Right atrium auricular region (tissue), 2 donors: ENCODE data around the gene SLC25A21. TPM values are rescaled to one million over a fixed set of nuclear protein-coding genes. Genes with fewer than 3 reads are reported as not detected.

Source experiments
- DNase-seq: peaks from one replicate; pipeline ENCODE4 v3.0.0-alpha.2; 2019; ENCODE audit warnings: low spot score
- H3K27ac ChIP-seq, 2 donors: fragments of 200-600 bp; sonication (generic); 1 replicate in 1 of 2; 2 replicates in 1 of 2; pipeline ENCODE4 v1.5.1; 2016 to 2019
- H3K27me3 ChIP-seq, 2 donors: fragments of 200-600 bp; sonication (generic); one replicate each; pipeline versions ENCODE4 v1.5.1 to v1.6.0; 2017 to 2019
- H3K36me3 ChIP-seq: fragments of 200-600 bp; sonication (generic); one replicate; pipeline ENCODE4 v1.5.1; 2016
- H3K4me1 ChIP-seq, 2 donors: fragments of 200-600 bp; sonication (generic); one replicate each; pipeline versions ENCODE4 v1.5.1 to v1.6.0; 2017 to 2019
- H3K4me3 ChIP-seq, 2 donors: fragments of 200-600 bp; sonication (generic); 1 replicate in 1 of 2; 2 replicates in 1 of 2; pipeline ENCODE4 v1.5.1; 2017 to 2019; ENCODE audit warnings: mild to moderate bottlenecking in 1 of 2, moderate library complexity in 1 of 2
- H3K9me3 ChIP-seq, 2 donors: fragments of 200-600 bp; sonication (generic); one replicate each; pipeline ENCODE4 v1.5.1; 2019
- CTCF ChIP-seq, 2 donors: fragments of 200-600 bp; sonication (generic); IDR thresholded peaks; one replicate each; pipeline ENCODE4 v1.5.1; 2019; ENCODE audit warnings: antibody characterized with exemption in 2 of 2
- total RNA-seq, 2 donors: library from RNA; depleted of rRNA; stranded (reverse); fragments of >200 nt; gene quantifications; one replicate each; pipeline ENCODE4 v1.1.0, GENCODE V29; 2016

The SLC25A21 gene
- total RNA-seq, 2 donors from 2014 or later, result 0.55 to 0.93 TPM

- no peak for DNase-seq
- TF ChIP-seq CTCF (IDR thresholded peaks at IDR 0.05), result no peak
- no peaks in the 10 kb centered on the region for H3K9me3 ChIP-seq
- H3K4me1 ChIP-seq, result peaks cover 0 to 67% of the 10 kb centered on the region in 2 donors
- peak within 1 kb of the TSS in 1 of 2 donors; percentile 39 for H3K4me3 ChIP-seq
- peaks cover 76 to 90% of the 10 kb centered on the region in 2 donors for H3K27me3 ChIP-seq
- H3K27ac ChIP-seq, result no peak within 1 kb of the TSS
- no peaks in the 10 kb centered on the region for H3K36me3 ChIP-seq
Observed at GRCh38 chr14:36661506-36662257, 510.7 kb downstream of the SLC25A21 start, which contains the start of gene PAX9. TSS of gene PAX9 (plus strand) at chr14:36661860. CDS start at chr14:36662090, 230 bp downstream.

DNA sequence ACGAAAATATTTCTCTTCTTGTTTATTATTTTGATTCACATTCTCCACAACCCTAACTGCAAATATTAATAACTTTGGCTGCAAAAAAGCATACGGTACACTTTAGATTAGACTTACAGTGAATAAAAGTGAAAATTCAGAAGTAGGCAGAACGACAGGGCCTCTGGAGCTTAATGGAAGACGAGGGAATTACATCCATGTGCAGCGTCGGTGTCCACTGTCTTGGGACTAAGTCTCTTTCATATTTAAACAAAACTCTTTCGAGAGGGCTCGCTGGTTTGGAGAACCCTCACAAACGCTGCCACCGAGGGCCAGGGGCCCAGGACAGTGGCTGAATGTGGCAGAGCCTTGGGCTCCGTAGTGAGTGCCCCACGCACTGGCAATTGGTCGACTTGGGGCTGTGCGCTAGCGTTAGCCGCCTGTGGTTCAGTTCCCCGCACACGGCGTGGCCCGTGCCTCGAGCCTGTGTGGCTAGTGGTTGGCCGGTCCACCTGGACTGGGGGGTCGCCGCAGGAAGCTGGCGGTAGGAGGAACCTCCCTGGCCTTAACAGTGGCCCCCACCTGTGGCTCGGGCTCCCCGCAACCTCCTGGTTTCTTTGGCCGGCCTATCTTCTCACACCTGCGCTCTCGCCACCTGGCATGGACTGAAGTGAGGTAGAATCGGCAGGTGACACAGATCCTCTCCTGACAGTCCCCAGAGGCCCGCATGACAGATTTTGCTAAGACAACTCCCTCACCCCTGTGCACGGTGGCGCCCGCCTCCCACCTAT lies 511.5 kb downstream of the SLC25A21 start:
- no peak for TF ChIP-seq CTCF (IDR thresholded peaks at IDR 0.05)
- H3K27me3 ChIP-seq, result peaks cover 75 to 90% of the 10 kb centered on the region in 2 donors
- H3K9me3 ChIP-seq, result no peaks in the 10 kb centered on the region
- peak overlapping the region in 1 of 2 donors; percentile 39 for H3K4me3 ChIP-seq
- no peak for DNase-seq
- H3K36me3 ChIP-seq, result no peaks in the 10 kb centered on the region
- H3K4me1 ChIP-seq, result peaks cover 0 to 68% of the 10 kb centered on the region in 2 donors
- no peak overlapping the region for H3K27ac ChIP-seq

DNA sequence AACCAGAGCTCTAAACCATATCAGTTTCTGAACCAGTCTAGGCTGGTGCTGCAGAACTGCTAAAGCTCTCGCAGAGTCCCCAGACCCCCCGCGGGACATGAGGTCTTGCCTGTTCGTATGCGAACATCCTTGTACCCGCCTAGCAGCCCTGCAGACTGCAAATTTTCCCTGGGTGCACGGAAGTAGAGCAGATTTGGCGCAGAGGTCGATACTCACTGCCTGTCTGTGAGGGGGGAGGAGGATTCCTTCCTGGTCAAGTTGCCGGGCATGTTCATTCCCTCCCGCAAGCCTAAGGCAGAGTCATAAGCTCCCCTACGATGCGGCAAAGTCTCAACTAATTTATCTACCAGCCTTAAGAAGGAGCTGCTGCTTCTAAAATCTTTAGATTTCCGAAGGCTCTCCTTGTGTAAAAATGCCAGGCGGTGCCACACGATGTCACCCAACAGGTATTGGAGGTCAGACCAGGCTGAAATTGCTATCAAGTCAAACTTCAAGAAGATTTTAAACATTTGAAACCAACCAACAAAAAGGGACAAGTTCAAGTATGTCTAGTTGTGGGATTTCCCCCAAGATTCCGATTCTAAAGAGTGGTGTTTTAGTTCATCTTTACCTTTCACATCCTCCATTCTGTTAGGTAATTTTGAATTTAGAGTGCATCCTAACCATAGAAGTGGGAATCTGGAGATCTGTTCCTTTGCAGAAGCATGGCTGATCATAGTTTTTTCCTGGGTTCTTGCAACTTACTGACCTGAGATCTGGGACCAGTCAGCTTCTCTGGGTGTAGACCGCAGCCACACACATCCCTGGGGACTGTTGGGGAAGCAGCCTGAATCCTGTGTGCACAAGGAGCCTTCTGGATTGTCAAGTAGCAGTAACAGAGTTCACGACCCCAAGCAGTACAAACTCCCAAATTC lies 512.3 kb downstream of the SLC25A21 start:
- no peak overlapping the region for H3K4me3 ChIP-seq
- no peak overlapping the region for H3K27ac ChIP-seq
- H3K4me1 ChIP-seq, result peaks cover 0 to 72% of the 10 kb centered on the region in 2 donors
- no peaks in the 10 kb centered on the region for H3K9me3 ChIP-seq
- H3K27me3 ChIP-seq, result peaks cover 73 to 93% of the 10 kb centered on the region in 2 donors
- no peaks in the 10 kb centered on the region for H3K36me3 ChIP-seq
- TF ChIP-seq CTCF (IDR thresholded peaks at IDR 0.05), result no peak
- DNase-seq, result no peak

GRCh38 chr14:36659010-36659821 lies 513.2 kb downstream of the SLC25A21 start:
- no peak overlapping the region for H3K27ac ChIP-seq
- peaks cover 78 to 93% of the 10 kb centered on the region in 2 donors for H3K27me3 ChIP-seq
- H3K4me1 ChIP-seq, result peaks cover 0 to 72% of the 10 kb centered on the region in 2 donors
- no peak for DNase-seq
- TF ChIP-seq CTCF (IDR thresholded peaks at IDR 0.05), result no peak
- no peaks in the 10 kb centered on the region for H3K9me3 ChIP-seq
- H3K36me3 ChIP-seq, result no peaks in the 10 kb centered on the region
- H3K4me3 ChIP-seq, result no peak overlapping the region
